Measurements from ENCODE around the gene RASA3.

- TF ChIP-seq, protein P1, sequence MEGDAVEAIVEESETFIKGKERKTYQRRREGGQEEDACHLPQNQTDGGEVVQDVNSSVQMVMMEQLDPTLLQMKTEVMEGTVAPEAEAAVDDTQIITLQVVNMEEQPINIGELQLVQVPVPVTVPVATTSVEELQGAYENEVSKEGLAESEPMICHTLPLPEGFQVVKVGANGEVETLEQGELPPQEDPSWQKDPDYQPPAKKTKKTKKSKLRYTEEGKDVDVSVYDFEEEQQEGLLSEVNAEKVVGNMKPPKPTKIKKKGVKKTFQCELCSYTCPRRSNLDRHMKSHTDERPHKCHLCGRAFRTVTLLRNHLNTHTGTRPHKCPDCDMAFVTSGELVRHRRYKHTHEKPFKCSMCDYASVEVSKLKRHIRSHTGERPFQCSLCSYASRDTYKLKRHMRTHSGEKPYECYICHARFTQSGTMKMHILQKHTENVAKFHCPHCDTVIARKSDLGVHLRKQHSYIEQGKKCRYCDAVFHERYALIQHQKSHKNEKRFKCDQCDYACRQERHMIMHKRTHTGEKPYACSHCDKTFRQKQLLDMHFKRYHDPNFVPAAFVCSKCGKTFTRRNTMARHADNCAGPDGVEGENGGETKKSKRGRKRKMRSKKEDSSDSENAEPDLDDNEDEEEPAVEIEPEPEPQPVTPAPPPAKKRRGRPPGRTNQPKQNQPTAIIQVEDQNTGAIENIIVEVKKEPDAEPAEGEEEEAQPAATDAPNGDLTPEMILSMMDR (IDR thresholded peaks at IDR 0.05) = no peak
- TF ChIP-seq POLR2A (IDR thresholded peaks at IDR 0.05) = no peak
Observed at GRCh38 chr13:113991676-113992179, 140.7 kb downstream of the RASA3 start.

Measured in right lobe of liver (tissue), 4 donors.